ENCODE data around the gene TTC29. TPM values are rescaled to one million over a fixed set of nuclear protein-coding genes. Genes with fewer than 3 reads are reported as not detected.

The TTC29 gene
- total and polyA plus RNA-seq, 2 experiments from 2014 or later, result 0.13 to 0.66 TPM

- 67% methylated on average over 1 of the region's 1 CpG for WGBS (ENCODE audit: low lambda C conversion rate, missing lambda C conversion rate)
These were observed 23.5 kb upstream of the TTC29 start for GRCh38 chr4:146969126-146969525.

GRCh38 chr4:146960634-146961033, 15.0 kb upstream of the TTC29 start:
- no peak overlapping the region for H3K4me2 ChIP-seq
- H3K27ac ChIP-seq, result no peak overlapping the region
- H3K79me2 ChIP-seq, result no peaks in the 10 kb centered on the region
- no peak overlapping the region for H3K4me3 ChIP-seq
- H3K9me2 ChIP-seq (replicated peaks; ENCODE audit: insufficient read depth), result no peaks in the 10 kb centered on the region
- WGBS (ENCODE audit: low lambda C conversion rate, missing lambda C conversion rate), result 75% methylated on average over 2 of the region's 2 CpGs
- TF ChIP-seq EZH2 (IDR thresholded peaks at IDR 0.05; ENCODE audit: borderline replicate concordance) (no peak), CTCF (IDR thresholded peaks at IDR 0.05; ENCODE audit: poor library complexity) (no peak), EZH2phosphoT487 (IDR thresholded peaks at IDR 0.05; ENCODE audit: low read depth, severe bottlenecking, unreplicated experiment) (no peak)
- no peaks in the 10 kb centered on the region for H3K36me3 ChIP-seq (replicated peaks; ENCODE audit: insufficient read depth, low read depth)
- H4K20me1 ChIP-seq (ENCODE audit: insufficient read depth, poor library complexity, severe bottlenecking), result no peaks in the 10 kb centered on the region
- H3K4me1 ChIP-seq (ENCODE audit: insufficient read depth), result no peaks in the 10 kb centered on the region
- no peak for DNase-seq (ENCODE audit: low spot score)
- no peak overlapping the region for H2AFZ ChIP-seq
- H3K27me3 ChIP-seq, result no peaks in the 10 kb centered on the region
- no peaks in the 10 kb centered on the region for H3K9me3 ChIP-seq (ENCODE audit: low read depth)

More at GRCh38 chr4:146969126-146969525, 23.5 kb upstream of the TTC29 start:
- DNase-seq (ENCODE audit: low spot score), result no peak
- H3K4me2 ChIP-seq, result no peak overlapping the region
- no peaks in the 10 kb centered on the region for H3K79me2 ChIP-seq
- no peaks in the 10 kb centered on the region for H3K4me1 ChIP-seq (ENCODE audit: insufficient read depth)
- TF ChIP-seq EZH2 (IDR thresholded peaks at IDR 0.05; ENCODE audit: borderline replicate concordance) (no peak), EZH2phosphoT487 (IDR thresholded peaks at IDR 0.05; ENCODE audit: low read depth, severe bottlenecking, unreplicated experiment) (no peak), CTCF (IDR thresholded peaks at IDR 0.05; ENCODE audit: poor library complexity) (no peak)
- no peaks in the 10 kb centered on the region for H3K27me3 ChIP-seq
- H3K27ac ChIP-seq, result no peak overlapping the region
- H3K4me3 ChIP-seq, result no peak overlapping the region
- H2AFZ ChIP-seq, result no peak overlapping the region
- no peaks in the 10 kb centered on the region for H3K9me3 ChIP-seq (ENCODE audit: low read depth)
- H3K36me3 ChIP-seq (replicated peaks; ENCODE audit: insufficient read depth, low read depth), result no peaks in the 10 kb centered on the region
- H3K9me2 ChIP-seq (replicated peaks; ENCODE audit: insufficient read depth), result no peaks in the 10 kb centered on the region
- H4K20me1 ChIP-seq (ENCODE audit: insufficient read depth, poor library complexity, severe bottlenecking), result no peaks in the 10 kb centered on the region

GRCh38 chr4:146959692-146960091, 14.0 kb upstream of the TTC29 start:
- Histone ChIP-seq H3K4me2 (no peak overlapping the region), H3K9me2 (replicated peaks; ENCODE audit: insufficient read depth) (no peaks in the 10 kb centered on the region), H3K4me3 (no peak overlapping the region), H3K27ac (no peak overlapping the region), H3K4me1 (ENCODE audit: insufficient read depth) (no peaks in the 10 kb centered on the region), H3K79me2 (no peaks in the 10 kb centered on the region), H2AFZ (no peak overlapping the region), H3K27me3 (peaks cover 4% of the 10 kb centered on the region), H3K36me3 (replicated peaks; ENCODE audit: insufficient read depth, low read depth) (no peaks in the 10 kb centered on the region), H4K20me1 (ENCODE audit: insufficient read depth, poor library complexity, severe bottlenecking) (no peaks in the 10 kb centered on the region), H3K9me3 (ENCODE audit: low read depth) (no peaks in the 10 kb centered on the region)
- 95% methylated on average over 1 of the region's 1 CpG for WGBS (ENCODE audit: low lambda C conversion rate, missing lambda C conversion rate)
- no peak for DNase-seq (ENCODE audit: low spot score)
- TF ChIP-seq CTCF (IDR thresholded peaks at IDR 0.05; ENCODE audit: poor library complexity), result no peak
- TF ChIP-seq EZH2 (IDR thresholded peaks at IDR 0.05; ENCODE audit: borderline replicate concordance), result no peak
- TF ChIP-seq EZH2phosphoT487 (IDR thresholded peaks at IDR 0.05; ENCODE audit: low read depth, severe bottlenecking, unreplicated experiment), result no peak

- no peak overlapping the region for H3K4me2 ChIP-seq
- H3K27ac ChIP-seq, result no peak overlapping the region
- no peak overlapping the region for H2AFZ ChIP-seq
- H3K4me1 ChIP-seq (ENCODE audit: insufficient read depth), result no peaks in the 10 kb centered on the region
- no peak overlapping the region for H3K4me3 ChIP-seq
- H3K9me2 ChIP-seq (replicated peaks; ENCODE audit: insufficient read depth), result no peaks in the 10 kb centered on the region
- peaks cover 4% of the 10 kb centered on the region for H3K27me3 ChIP-seq
- TF ChIP-seq EZH2 (IDR thresholded peaks at IDR 0.05; ENCODE audit: borderline replicate concordance) (no peak), EZH2phosphoT487 (IDR thresholded peaks at IDR 0.05; ENCODE audit: low read depth, severe bottlenecking, unreplicated experiment) (no peak), CTCF (IDR thresholded peaks at IDR 0.05; ENCODE audit: poor library complexity) (no peak)
- no peaks in the 10 kb centered on the region for H3K36me3 ChIP-seq (replicated peaks; ENCODE audit: insufficient read depth, low read depth)
- no peaks in the 10 kb centered on the region for H4K20me1 ChIP-seq (ENCODE audit: insufficient read depth, poor library complexity, severe bottlenecking)
- no peaks in the 10 kb centered on the region for H3K79me2 ChIP-seq
- H3K9me3 ChIP-seq (ENCODE audit: low read depth), result no peaks in the 10 kb centered on the region
- DNase-seq (ENCODE audit: low spot score), result no peak
- WGBS (ENCODE audit: low lambda C conversion rate, missing lambda C conversion rate), result 73% methylated on average over 4 of the region's 4 CpGs
These were observed 11.6 kb upstream of the TTC29 start for GRCh38 chr4:146957237-146957636.

Data from hepatocyte (in vitro differentiated cells).